HCT116 (cell line): ENCODE data around the gene HK1. TPM values are rescaled to one million over a fixed set of nuclear protein-coding genes. Genes with fewer than 3 reads are reported as not detected.

Experiments used
- ATAC-seq: fragments of 200-7000 bp; cut with Tn5 transposase; 2 replicates; pipeline ENCODE4 v1.9.1; 2020; ENCODE audit warnings: mild to moderate bottlenecking, moderate library complexity
- BruUV-seq: library from RNA; stranded (reverse); fragments of 400-500 nt; replicated peaks from 2 replicates; lab custom pipeline; 2021; lab: Mats Ljungman, UMichigan
- CTCF ChIA-PET: fragments of 300-600 bp; sonication (Branson Sonifier 250); formaldehyde crosslinking; loops from one replicate; lab custom pipeline; 2021; ENCODE audit warnings: antibody characterized with exemption; lab: Charles Lee
- POLR2A ChIA-PET: fragments of 300-600, 350-600 bp; sonication (Branson Sonifier 250); formaldehyde crosslinking; loops from one replicate; lab custom pipeline; 2021; ENCODE audit warnings: antibody characterized with exemption; lab: Charles Lee
- RAD21 ChIA-PET, 2 experiments: fragments of 300-600 bp; sonication (Branson Sonifier 250); formaldehyde crosslinking; loops; one replicate each; lab custom pipeline; 2023; ENCODE audit warnings: low total read pairs in 2 of 2; ENCODE audit not compliant: uncharacterized antibody in 2 of 2, unreplicated experiment in 2 of 2, low non-redundant PET in 1 of 2; lab: Charles Lee
- DNase-seq: peaks from one replicate; pipeline ENCODE4 v3.0.0-alpha.2; 2010; ENCODE audit warnings: low read depth, low spot score
- H2AFZ ChIP-seq: fragments of 200-600 bp; shearing (Covaris generic), sonication (generic); 2 replicates; pipeline ENCODE4 v1.6.1; 2017; ENCODE audit warnings: low read depth, mixed run types, mixed read lengths, antibody characterized with exemption, low read length; ENCODE audit not compliant: poor library complexity, severe bottlenecking
- H3K27ac ChIP-seq: 2 replicates; pipeline ENCODE4 v1.5.1; 2012; ENCODE audit warnings: low read depth, low read length
- H3K27me3 ChIP-seq: fragments of 200-600 bp; sonication (generic); 2 replicates; pipeline ENCODE4 v1.6.1; 2016; ENCODE audit warnings: mixed run types, low read length, mixed read lengths; ENCODE audit not compliant: insufficient read depth
- H3K36me3 ChIP-seq, 2 experiments: fragments of 200-500 bp in 1 of 2; fragments of 200-600 bp in 1 of 2; sonication (Bioruptor generic) in 1 of 2; sonication (generic) in 1 of 2; 2 replicates each; pipeline versions ENCODE4 v1.5.1 to v1.6.1; 2014 to 2016; ENCODE audit warnings: low read length in 2 of 2, inconsistent platforms in 1 of 2, mixed read lengths in 1 of 2, mixed run types in 1 of 2; ENCODE audit not compliant: insufficient read depth in 2 of 2, control insufficient read depth in 1 of 2
- H3K4me1 ChIP-seq, 2 experiments: fragments of 200-600 bp in 1 of 2; sonication (generic) in 1 of 2; 2 replicates each; pipeline versions ENCODE4 v1.5.1 to v1.6.1; 2012 to 2017; ENCODE audit warnings: low read length in 2 of 2, inconsistent platforms in 1 of 2, mild to moderate bottlenecking in 1 of 2, mixed read lengths in 1 of 2, mixed run types in 1 of 2, moderate library complexity in 1 of 2; ENCODE audit not compliant: insufficient read depth in 2 of 2, control insufficient read depth in 1 of 2
- H3K4me2 ChIP-seq: fragments of 200-600 bp; sonication (generic); 2 replicates; pipeline ENCODE4 v1.6.1; 2017; ENCODE audit warnings: mixed run types, low read length, mixed read lengths
- H3K4me3 ChIP-seq, 2 experiments: fragments of 200-600 bp in 1 of 2; sonication (generic) in 1 of 2; replicated peaks in 1 of 2; 2 replicates each; pipeline ENCODE4 v1.5.1; 2011 to 2016; ENCODE audit warnings: low read length in 2 of 2, control low read depth in 1 of 2, low read depth in 1 of 2, mild to moderate bottlenecking in 1 of 2, mixed read lengths in 1 of 2, mixed run types in 1 of 2
- H3K79me2 ChIP-seq: fragments of 200-600 bp; sonication (generic); 2 replicates; pipeline ENCODE4 v1.6.1; 2017; ENCODE audit warnings: mild to moderate bottlenecking, mixed run types, low read length, moderate library complexity, mixed read lengths; ENCODE audit not compliant: insufficient read depth
- H3K9ac ChIP-seq: fragments of 200-600 bp; sonication (generic); 2 replicates; pipeline ENCODE4 v1.6.1; 2016; ENCODE audit warnings: low read length, mixed read lengths
- H3K9me2 ChIP-seq: fragments of 200-600 bp; sonication (generic), shearing (Covaris generic); 2 replicates; pipeline ENCODE4 v1.6.1; 2017; ENCODE audit warnings: mixed run types, mild to moderate bottlenecking, moderate library complexity; ENCODE audit not compliant: insufficient read depth
- H3K9me3 ChIP-seq, 2 experiments: fragments of 200-500 bp in 1 of 2; fragments of 200-600 bp in 1 of 2; sonication (Bioruptor generic) in 1 of 2; sonication (generic) in 1 of 2; 2 replicates each; pipeline ENCODE4 v1.6.1; 2014 to 2017; ENCODE audit warnings: low read length in 2 of 2, mixed read lengths in 2 of 2, inconsistent platforms in 1 of 2, low read depth in 1 of 2, mild to moderate bottlenecking in 1 of 2, mixed run types in 1 of 2, moderate library complexity in 1 of 2; ENCODE audit not compliant: control insufficient read depth in 1 of 2, insufficient read depth in 1 of 2
- H4K20me1 ChIP-seq: fragments of 200-600 bp; sonication (generic), shearing (Covaris generic); 2 replicates; pipeline ENCODE4 v1.6.1; 2017; ENCODE audit warnings: mixed run types, mild to moderate bottlenecking, moderate library complexity; ENCODE audit not compliant: insufficient read depth
- ATF3 ChIP-seq: IDR thresholded peaks from 2 replicates; pipeline ENCODE4 v1.6.1; 2012
- CBX3 ChIP-seq: IDR thresholded peaks from 2 replicates; pipeline ENCODE4 v1.6.1; 2012; ENCODE audit warnings: low read depth
- CEBPB ChIP-seq: IDR thresholded peaks from 2 replicates; pipeline ENCODE4 v1.6.1; 2012; ENCODE audit warnings: low read depth
- EZH2 ChIP-seq: fragments of 200-600 bp; sonication (generic); IDR thresholded peaks from 2 replicates; pipeline ENCODE4 v1.6.1; 2017; ENCODE audit warnings: antibody characterized with exemption, mixed run types
- MAX ChIP-seq: IDR thresholded peaks from 2 replicates; pipeline ENCODE4 v1.6.1; 2012
- POLR2A ChIP-seq: IDR thresholded peaks from 2 replicates; pipeline ENCODE4 v1.7.0; 2011; ENCODE audit warnings: borderline replicate concordance; ENCODE audit not compliant: insufficient read depth, insufficient read length; ENCODE audit errors: extremely low read depth
- REST ChIP-seq: IDR thresholded peaks from 2 replicates; pipeline ENCODE4 v1.6.1; 2012; ENCODE audit warnings: low read depth
- SRF ChIP-seq: IDR thresholded peaks from 2 replicates; pipeline ENCODE4 v1.6.1; 2012; ENCODE audit warnings: low read depth
- TCF7L2 ChIP-seq: IDR thresholded peaks from 2 replicates; pipeline ENCODE4 v1.7.0; 2011; ENCODE audit warnings: borderline replicate concordance, inconsistent platforms; ENCODE audit not compliant: insufficient read depth, insufficient read length; ENCODE audit errors: extremely low read depth
- ZBTB33 ChIP-seq: IDR thresholded peaks from 2 replicates; pipeline ENCODE4 v1.6.1; 2011; ENCODE audit warnings: mild to moderate bottlenecking, low read length, moderate library complexity; ENCODE audit not compliant: insufficient replicate concordance; ENCODE audit errors: extremely low read depth
- ZFX ChIP-seq: fragments of 450-650 bp; IDR thresholded peaks from 2 replicates; pipeline ENCODE4 v1.6.1; 2017
- intact Hi-C: fragments of 100-400 bp; cut with micrococcal nuclease; formaldehyde crosslinking; loops from 2 replicates; pipeline ENCODE4 v1.10.0; 2022
- total RNA-seq: library from RNA; stranded (reverse); gene quantifications from one replicate; pipeline ENCODE4 v1.2.1, GENCODE V29; 2021; ENCODE audit not compliant: unreplicated experiment

HK1 gene
- total RNA-seq, 1 experiment from 2014 or later = 50.3 TPM

- DNase-seq (no peak), ATAC-seq (no peak)
- no peak overlapping the region for H3K4me2 ChIP-seq
- intact Hi-C loops = no loop called here
- H3K9me2 ChIP-seq = no peaks in the 10 kb centered on the region
- H4K20me1 ChIP-seq = no peaks in the 10 kb centered on the region
- peaks cover 3 to 8% of the 10 kb centered on the region in 2 experiments; a peak in 3 of 4 replicates for H3K4me1 ChIP-seq
- POLR2A ChIA-PET = no interaction called here
- H3K79me2 ChIP-seq = no peaks in the 10 kb centered on the region
- no peaks in the 10 kb centered on the region for H3K9me3 ChIP-seq
- no peaks in the 10 kb centered on the region; a peak in 1 of 4 replicates for H3K36me3 ChIP-seq
- H3K27ac ChIP-seq = no peak overlapping the region
- H3K9ac ChIP-seq = no peak overlapping the region
- BruUV-seq = no TSS peak
- H3K27me3 ChIP-seq = no peaks in the 10 kb centered on the region
- H3K4me3 ChIP-seq = no peak overlapping the region
- CTCF ChIA-PET = interaction anchor here (1.1 kb wide), 1 partner anchor 13 kb away, joined by 3 read pairs; no protein-coding TSS in a partner anchor
- RAD21 ChIA-PET = no interaction called here
- H2AFZ ChIP-seq = no peak overlapping the region
- TF ChIP-seq ZFX (no peak), POLR2A (no peak), ZBTB33 (no peak), CBX3 (no peak), REST (no peak), TCF7L2 (no peak), CEBPB (no peak), ATF3 (no peak), SRF (no peak), EZH2 (no peak), MAX (no peak)
Measured at GRCh38 chr10:69403519-69403918, 125.2 kb downstream of the HK1 start.
